HCT116 (cell line): ENCODE measurements around the gene CAMK1D. TPM values are rescaled to one million over a fixed set of nuclear protein-coding genes. Genes with fewer than 3 reads are reported as not detected.

ENCODE experiments used
- ATAC-seq: fragments of 200-7000 bp; cut with Tn5 transposase; 2 replicates; pipeline ENCODE4 v1.9.1; 2020; ENCODE audit warnings: mild to moderate bottlenecking, moderate library complexity
- BruUV-seq: library from RNA; stranded (reverse); fragments of 400-500 nt; replicated peaks from 2 replicates; lab custom pipeline; 2021; lab: Mats Ljungman, UMichigan
- CTCF ChIA-PET: fragments of 300-600 bp; sonication (Branson Sonifier 250); formaldehyde crosslinking; loops from one replicate; lab custom pipeline; 2021; ENCODE audit warnings: antibody characterized with exemption; lab: Charles Lee
- POLR2A ChIA-PET: fragments of 300-600, 350-600 bp; sonication (Branson Sonifier 250); formaldehyde crosslinking; loops from one replicate; lab custom pipeline; 2021; ENCODE audit warnings: antibody characterized with exemption; lab: Charles Lee
- RAD21 ChIA-PET, 2 experiments: fragments of 300-600 bp; sonication (Branson Sonifier 250); formaldehyde crosslinking; loops; one replicate each; lab custom pipeline; 2023; ENCODE audit warnings: low total read pairs in 2 of 2; ENCODE audit not compliant: uncharacterized antibody in 2 of 2, unreplicated experiment in 2 of 2, low non-redundant PET in 1 of 2; lab: Charles Lee
- DNase-seq: peaks from one replicate; pipeline ENCODE4 v3.0.0-alpha.2; 2010; ENCODE audit warnings: low read depth, low spot score
- H2AFZ ChIP-seq: fragments of 200-600 bp; shearing (Covaris generic), sonication (generic); 2 replicates; pipeline ENCODE4 v1.6.1; 2017; ENCODE audit warnings: low read depth, mixed run types, mixed read lengths, antibody characterized with exemption, low read length; ENCODE audit not compliant: poor library complexity, severe bottlenecking
- H3K27ac ChIP-seq: 2 replicates; pipeline ENCODE4 v1.5.1; 2012; ENCODE audit warnings: low read depth, low read length
- H3K27me3 ChIP-seq: fragments of 200-600 bp; sonication (generic); 2 replicates; pipeline ENCODE4 v1.6.1; 2016; ENCODE audit warnings: mixed run types, low read length, mixed read lengths; ENCODE audit not compliant: insufficient read depth
- H3K36me3 ChIP-seq, 2 experiments: fragments of 200-500 bp in 1 of 2; fragments of 200-600 bp in 1 of 2; sonication (Bioruptor generic) in 1 of 2; sonication (generic) in 1 of 2; 2 replicates each; pipeline versions ENCODE4 v1.5.1 to v1.6.1; 2014 to 2016; ENCODE audit warnings: low read length in 2 of 2, inconsistent platforms in 1 of 2, mixed read lengths in 1 of 2, mixed run types in 1 of 2; ENCODE audit not compliant: insufficient read depth in 2 of 2, control insufficient read depth in 1 of 2
- H3K4me1 ChIP-seq, 2 experiments: fragments of 200-600 bp in 1 of 2; sonication (generic) in 1 of 2; 2 replicates each; pipeline versions ENCODE4 v1.5.1 to v1.6.1; 2012 to 2017; ENCODE audit warnings: low read length in 2 of 2, inconsistent platforms in 1 of 2, mild to moderate bottlenecking in 1 of 2, mixed read lengths in 1 of 2, mixed run types in 1 of 2, moderate library complexity in 1 of 2; ENCODE audit not compliant: insufficient read depth in 2 of 2, control insufficient read depth in 1 of 2
- H3K4me2 ChIP-seq: fragments of 200-600 bp; sonication (generic); 2 replicates; pipeline ENCODE4 v1.6.1; 2017; ENCODE audit warnings: mixed run types, low read length, mixed read lengths
- H3K4me3 ChIP-seq, 2 experiments: fragments of 200-600 bp in 1 of 2; sonication (generic) in 1 of 2; replicated peaks in 1 of 2; 2 replicates each; pipeline ENCODE4 v1.5.1; 2011 to 2016; ENCODE audit warnings: low read length in 2 of 2, control low read depth in 1 of 2, low read depth in 1 of 2, mild to moderate bottlenecking in 1 of 2, mixed read lengths in 1 of 2, mixed run types in 1 of 2
- H3K79me2 ChIP-seq: fragments of 200-600 bp; sonication (generic); 2 replicates; pipeline ENCODE4 v1.6.1; 2017; ENCODE audit warnings: mild to moderate bottlenecking, mixed run types, low read length, moderate library complexity, mixed read lengths; ENCODE audit not compliant: insufficient read depth
- H3K9ac ChIP-seq: fragments of 200-600 bp; sonication (generic); 2 replicates; pipeline ENCODE4 v1.6.1; 2016; ENCODE audit warnings: low read length, mixed read lengths
- H3K9me2 ChIP-seq: fragments of 200-600 bp; sonication (generic), shearing (Covaris generic); 2 replicates; pipeline ENCODE4 v1.6.1; 2017; ENCODE audit warnings: mixed run types, mild to moderate bottlenecking, moderate library complexity; ENCODE audit not compliant: insufficient read depth
- H3K9me3 ChIP-seq, 2 experiments: fragments of 200-500 bp in 1 of 2; fragments of 200-600 bp in 1 of 2; sonication (Bioruptor generic) in 1 of 2; sonication (generic) in 1 of 2; 2 replicates each; pipeline ENCODE4 v1.6.1; 2014 to 2017; ENCODE audit warnings: low read length in 2 of 2, mixed read lengths in 2 of 2, inconsistent platforms in 1 of 2, low read depth in 1 of 2, mild to moderate bottlenecking in 1 of 2, mixed run types in 1 of 2, moderate library complexity in 1 of 2; ENCODE audit not compliant: control insufficient read depth in 1 of 2, insufficient read depth in 1 of 2
- H4K20me1 ChIP-seq: fragments of 200-600 bp; sonication (generic), shearing (Covaris generic); 2 replicates; pipeline ENCODE4 v1.6.1; 2017; ENCODE audit warnings: mixed run types, mild to moderate bottlenecking, moderate library complexity; ENCODE audit not compliant: insufficient read depth
- CBX3 ChIP-seq: IDR thresholded peaks from 2 replicates; pipeline ENCODE4 v1.6.1; 2012; ENCODE audit warnings: low read depth
- CEBPB ChIP-seq: IDR thresholded peaks from 2 replicates; pipeline ENCODE4 v1.6.1; 2012; ENCODE audit warnings: low read depth
- CTCF ChIP-seq, 3 experiments: fragments of 200-600 bp in 1 of 3; sonication (generic) in 1 of 3; IDR thresholded peaks in 2 of 3; conservative IDR thresholded peaks in 1 of 3; 2 replicates each; pipeline ENCODE4 v1.5.1; 2012 to 2017; ENCODE audit warnings: low read depth in 2 of 3, low read length in 2 of 3, antibody characterized with exemption in 1 of 3, borderline replicate concordance in 1 of 3, control low read depth in 1 of 3, mild to moderate bottlenecking in 1 of 3, mixed read lengths in 1 of 3, mixed run types in 1 of 3, moderate library complexity in 1 of 3; ENCODE audit not compliant: insufficient read depth in 1 of 3
- ELF1 ChIP-seq: IDR thresholded peaks from 2 replicates; pipeline ENCODE4 v1.6.1; 2012; ENCODE audit warnings: low read depth, borderline replicate concordance
- EZH2phosphoT487 ChIP-seq: fragments of 200-600 bp; IDR thresholded peaks from 2 replicates; pipeline ENCODE4 v1.6.1; 2018; ENCODE audit warnings: antibody characterized with exemption, borderline replicate concordance
- FOSL1 ChIP-seq: IDR thresholded peaks from 2 replicates; pipeline ENCODE4 v1.6.1; 2012; ENCODE audit warnings: low read depth
- MAX ChIP-seq: IDR thresholded peaks from 2 replicates; pipeline ENCODE4 v1.6.1; 2012
- SP1 ChIP-seq: IDR thresholded peaks from 2 replicates; pipeline ENCODE4 v1.6.1; 2012; ENCODE audit warnings: low read depth
- YY1 ChIP-seq: IDR thresholded peaks from 2 replicates; pipeline ENCODE4 v1.6.1; 2011; ENCODE audit warnings: low read length, low read depth, moderate library complexity, mild to moderate bottlenecking; ENCODE audit not compliant: insufficient replicate concordance; ENCODE audit errors: extremely low read depth
- intact Hi-C: fragments of 100-400 bp; cut with micrococcal nuclease; formaldehyde crosslinking; loops from 2 replicates; pipeline ENCODE4 v1.10.0; 2022
- total RNA-seq: library from RNA; stranded (reverse); gene quantifications from one replicate; pipeline ENCODE4 v1.2.1, GENCODE V29; 2021; ENCODE audit not compliant: unreplicated experiment
- TF ChIP-seq, protein P1 (sequence below): IDR thresholded peaks from 2 replicates; pipeline ENCODE4 v1.6.1; 2011; ENCODE audit warnings: mild to moderate bottlenecking, low read length, moderate library complexity; ENCODE audit not compliant: insufficient replicate concordance; ENCODE audit errors: extremely low read depth

The CAMK1D gene
- total RNA-seq, 1 experiment from 2014 or later, result 9.6 TPM

GRCh38 chr10:12308057-12308456, 41.3 kb upstream of the CAMK1D start:
- ATAC-seq (no peak), DNase-seq (no peak)
- ChIA-PET RAD21 (no interaction called here), POLR2A (no interaction called here), CTCF (no interaction called here)
- H3K4me3 ChIP-seq, result no peak overlapping the region
- H3K4me1 ChIP-seq, result no peaks in the 10 kb centered on the region
- no peak overlapping the region for H2AFZ ChIP-seq
- TF ChIP-seq SP1, result no peak
- no peak for TF ChIP-seq YY1
- TF ChIP-seq CEBPB, result no peak
- TF ChIP-seq EZH2phosphoT487, result no peak
- TF ChIP-seq ELF1, result no peak
- TF ChIP-seq, protein P1, sequence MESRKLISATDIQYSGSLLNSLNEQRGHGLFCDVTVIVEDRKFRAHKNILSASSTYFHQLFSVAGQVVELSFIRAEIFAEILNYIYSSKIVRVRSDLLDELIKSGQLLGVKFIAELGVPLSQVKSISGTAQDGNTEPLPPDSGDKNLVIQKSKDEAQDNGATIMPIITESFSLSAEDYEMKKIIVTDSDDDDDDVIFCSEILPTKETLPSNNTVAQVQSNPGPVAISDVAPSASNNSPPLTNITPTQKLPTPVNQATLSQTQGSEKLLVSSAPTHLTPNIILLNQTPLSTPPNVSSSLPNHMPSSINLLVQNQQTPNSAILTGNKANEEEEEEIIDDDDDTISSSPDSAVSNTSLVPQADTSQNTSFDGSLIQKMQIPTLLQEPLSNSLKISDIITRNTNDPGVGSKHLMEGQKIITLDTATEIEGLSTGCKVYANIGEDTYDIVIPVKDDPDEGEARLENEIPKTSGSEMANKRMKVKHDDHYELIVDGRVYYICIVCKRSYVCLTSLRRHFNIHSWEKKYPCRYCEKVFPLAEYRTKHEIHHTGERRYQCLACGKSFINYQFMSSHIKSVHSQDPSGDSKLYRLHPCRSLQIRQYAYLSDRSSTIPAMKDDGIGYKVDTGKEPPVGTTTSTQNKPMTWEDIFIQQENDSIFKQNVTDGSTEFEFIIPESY, result no peak
- no peak for TF ChIP-seq MAX
- no peak for TF ChIP-seq CTCF (IDR thresholded peaks at IDR 0.05 in 2 of 3, conservative IDR thresholded peaks at IDR 0.05 in 1 of 3; ENCODE audit: borderline replicate concordance in 1 of 3, insufficient read depth in 1 of 3, low read depth in 2 of 3, low read length in 2 of 3)
- no peak for TF ChIP-seq CBX3
- no peak for TF ChIP-seq FOSL1
- no peaks in the 10 kb centered on the region for H4K20me1 ChIP-seq
- no TSS peak for BruUV-seq
- H3K27me3 ChIP-seq, result no peaks in the 10 kb centered on the region
- no peaks in the 10 kb centered on the region for H3K9me3 ChIP-seq
- no peaks in the 10 kb centered on the region for H3K79me2 ChIP-seq
- no peak overlapping the region for H3K4me2 ChIP-seq
- H3K9me2 ChIP-seq, result no peaks in the 10 kb centered on the region
- no peak overlapping the region for H3K27ac ChIP-seq
- no peaks in the 10 kb centered on the region for H3K36me3 ChIP-seq
- intact Hi-C loops, result no loop called here
- H3K9ac ChIP-seq, result no peak overlapping the region
